Hindlimb muscle (tissue), 1 donor: ENCODE results near the gene ZNF284. TPM values are rescaled to one million over a fixed set of nuclear protein-coding genes. Genes with fewer than 3 reads are reported as not detected.

Experiments
- DNase-seq: peaks from one replicate; pipeline ENCODE4 v3.0.0-alpha.2; 2013
- polyA plus RNA-seq: library from polyadenylated mRNA; unstranded; fragments of 120-200 nt; gene quantifications from one replicate; pipeline ENCODE4 v1.2.1, GENCODE V29; 2013; ENCODE audit not compliant: insufficient read length

ZNF284 gene
- 2.9 TPM for polyA plus RNA-seq

GRCh38 chr19:44071824-44072542 lies at the start of gene ZNF284:
ZNF284 (plus strand) TSS chr19:44072159; CDS start chr19:44076390, 4,231 bp downstream.
- DNase-seq: peak; percentile 94

- DNase-seq: no peak
Observed at GRCh38 chr19:44024900-44025216, 47.1 kb upstream of the ZNF284 start.

- peak; percentile 87 for DNase-seq
Observed at GRCh38 chr19:44025217-44025936, 46.6 kb upstream of the ZNF284 start, which contains the start of gene ZNF222. ZNF222 (plus strand) TSS chr19:44025379; CDS start chr19:44025437, 58 bp downstream.

- DNase-seq: no peak
Observed at GRCh38 chr19:44026622-44027021, 45.3 kb upstream of the ZNF284 start.

GRCh38 chr19:44032001-44032610 lies 39.9 kb upstream of the ZNF284 start:
- DNase-seq: no peak

- no peak for DNase-seq
Observed at GRCh38 chr19:44042147-44042546, 29.8 kb upstream of the ZNF284 start.

- no peak for DNase-seq
Observed at GRCh38 chr19:44050740-44051649, 21.0 kb upstream of the ZNF284 start.

GRCh38 chr19:44051650-44052402 lies 20.1 kb upstream of the ZNF284 start, which contains the start of gene ZNF223:
ZNF223 (plus strand) TSS chr19:44052036; CDS start chr19:44055177, 3,141 bp downstream.
- DNase-seq: peak; percentile 95

GRCh38 chr19:44055870-44056269 lies 16.1 kb upstream of the ZNF284 start:
- DNase-seq: no peak

GRCh38 chr19:44059229-44059628 lies 12.7 kb upstream of the ZNF284 start:
- no peak for DNase-seq

GRCh38 chr19:44061038-44061437 lies 10.9 kb upstream of the ZNF284 start:
- no peak for DNase-seq

GRCh38 chr19:44066305-44066704 lies 5.7 kb upstream of the ZNF284 start:
- DNase-seq: no peak

- no peak for DNase-seq
Observed at GRCh38 chr19:44069415-44069814, 2.5 kb upstream of the ZNF284 start.

GRCh38 chr19:44072543-44073401 lies 813 bp downstream of the ZNF284 start:
- DNase-seq: peak; percentile 2

- no peak for DNase-seq
Observed at GRCh38 chr19:44076325-44076724, 4.4 kb downstream of the ZNF284 start.

GRCh38 chr19:44092108-44092507 lies 20.1 kb downstream of the ZNF284 start:
- no peak for DNase-seq

- peak; percentile 94 for DNase-seq
Observed at GRCh38 chr19:44093931-44094765, 22.2 kb downstream of the ZNF284 start, which contains the start of gene ZNF224. ZNF224 (plus strand) TSS chr19:44094361; CDS start chr19:44097874, 3,513 bp downstream.

GRCh38 chr19:44107751-44108150 lies 35.8 kb downstream of the ZNF284 start:
- DNase-seq: no peak

- no peak for DNase-seq
Observed at GRCh38 chr19:44109458-44109857, 37.5 kb downstream of the ZNF284 start.
